Activated CD4-positive, alpha-beta T cell treated with anti-CD3 and anti-CD28 coated beads, Interleukin-2, Interleukin-6, amounts not matched to agents 100 ng/mL and 50 ng/mL, durations not matched to agents 16 hours and 8 hours (primary cell): ENCODE data around the gene ISOC2.

Experiments
- DNase-seq: peaks from one replicate; pipeline ENCODE4 v3.0.0-alpha.2; 2020

The ISOC2 gene

DNA sequence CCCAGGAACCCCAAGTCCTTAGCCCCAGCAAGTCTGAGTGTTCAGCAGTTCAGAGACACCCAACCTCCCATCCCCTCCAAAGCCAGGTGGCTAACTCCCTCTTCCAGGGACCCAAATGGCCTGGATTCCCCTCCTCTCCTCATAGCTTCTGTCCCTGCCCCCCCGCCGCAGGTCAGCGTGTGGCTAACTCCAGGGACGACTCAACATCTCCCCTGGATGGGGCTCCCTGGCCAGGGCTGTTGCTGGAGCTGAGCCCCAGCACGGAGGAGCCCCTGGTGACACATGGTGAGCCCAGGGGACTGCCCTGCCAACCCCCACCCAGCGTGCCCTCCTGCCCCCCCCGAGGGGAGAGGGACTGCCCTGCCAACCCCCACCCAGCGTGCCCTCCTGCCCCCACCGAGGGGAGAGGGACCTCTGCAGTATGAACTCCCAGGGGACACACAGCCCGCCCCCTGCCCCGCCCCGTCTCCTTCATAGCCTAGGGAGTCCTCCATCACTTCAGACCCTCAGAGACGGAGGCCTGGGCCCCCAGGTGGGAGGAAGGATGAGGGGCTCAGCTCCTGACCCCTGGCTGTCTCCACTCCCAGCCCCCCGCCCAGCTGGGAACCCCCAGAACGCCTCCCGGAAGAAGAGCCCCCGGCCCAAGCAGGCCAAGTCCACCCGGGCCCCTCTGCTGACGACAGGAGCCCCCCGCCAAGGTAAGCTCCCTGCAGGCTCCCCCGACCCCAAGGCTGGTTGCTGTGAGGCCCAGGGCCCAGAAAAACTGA lies 28.5 kb upstream of the ISOC2 start:
- no peak for DNase-seq

DNA sequence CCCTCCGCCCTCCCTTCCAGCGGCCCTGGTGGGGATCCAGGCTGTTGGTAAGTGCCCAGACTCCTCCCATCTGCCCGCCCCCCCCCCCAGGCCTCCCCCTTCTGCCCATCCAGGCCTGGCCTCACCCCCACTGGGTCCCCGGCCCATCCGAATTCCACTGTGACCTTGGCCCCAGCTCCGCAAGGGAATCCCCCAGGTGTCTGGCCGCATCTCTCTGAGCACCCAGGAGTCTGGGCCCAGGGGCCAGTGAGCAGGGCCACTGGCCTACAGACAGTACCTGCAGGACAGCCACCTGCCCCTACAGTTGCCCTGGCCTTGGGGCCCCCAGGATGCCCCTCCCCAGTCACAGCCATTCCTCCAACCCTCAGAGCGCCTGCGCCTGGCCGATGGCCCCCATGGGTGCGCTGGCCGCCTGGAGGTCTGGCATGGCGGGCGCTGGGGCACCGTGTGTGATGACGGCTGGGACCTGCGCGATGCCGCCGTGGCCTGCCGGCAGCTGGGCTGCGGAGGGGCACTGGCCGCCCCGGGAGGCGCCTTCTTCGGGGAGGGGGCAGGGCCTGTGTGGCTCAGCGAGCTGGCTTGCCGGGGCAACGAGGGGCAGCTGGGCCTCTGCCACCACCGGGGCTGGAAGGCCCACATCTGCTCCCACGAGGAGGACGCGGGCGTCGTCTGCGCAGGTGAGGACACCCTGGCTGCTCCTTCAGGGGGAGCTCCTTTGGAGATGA lies 27.7 kb upstream of the ISOC2 start:
- no peak for DNase-seq

DNA sequence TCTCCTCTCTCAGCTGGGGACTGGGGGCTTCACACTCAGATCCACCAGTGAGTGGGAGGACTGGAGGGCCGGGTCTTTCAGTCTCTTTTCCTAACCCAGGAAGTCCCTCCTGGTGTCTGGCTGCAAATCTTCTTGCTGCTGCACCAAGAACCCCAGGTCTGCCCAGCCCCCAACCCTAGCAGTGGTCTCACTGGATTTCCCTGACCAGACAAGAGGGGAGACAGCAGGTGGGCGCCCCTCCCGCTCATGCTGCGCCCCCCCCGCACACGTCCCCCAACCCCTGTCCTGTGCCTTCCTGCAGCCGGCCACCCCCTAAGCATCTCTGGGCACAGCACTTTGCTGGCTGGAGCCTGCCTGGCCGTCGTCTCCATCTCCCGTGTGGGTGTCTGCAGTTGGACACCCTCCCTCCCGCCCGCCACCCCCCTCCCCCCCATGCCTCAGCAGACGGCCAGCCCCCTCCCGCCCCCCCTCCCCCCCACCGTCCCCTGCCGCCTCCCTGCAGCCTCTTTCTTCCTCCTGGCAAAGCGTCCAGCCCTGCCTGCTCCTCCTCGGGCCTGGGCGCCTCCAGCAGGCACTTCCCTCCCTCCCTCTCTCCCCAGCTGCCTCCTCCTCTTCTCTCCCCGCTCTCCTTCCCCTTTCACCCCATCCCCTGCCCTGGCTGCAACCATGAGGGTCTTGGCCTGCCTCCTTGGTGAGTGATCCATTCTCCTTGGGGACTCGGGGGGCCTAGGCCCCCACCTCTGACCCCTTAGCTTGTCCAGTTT lies 26.7 kb upstream of the ISOC2 start, which contains the start of gene SSC5D:
TSS of gene SSC5D (plus strand) at position 513 of the 764 bp plus-strand sequence. CDS start at position 667, 154 bp downstream.
- DNase-seq = no peak

DNA sequence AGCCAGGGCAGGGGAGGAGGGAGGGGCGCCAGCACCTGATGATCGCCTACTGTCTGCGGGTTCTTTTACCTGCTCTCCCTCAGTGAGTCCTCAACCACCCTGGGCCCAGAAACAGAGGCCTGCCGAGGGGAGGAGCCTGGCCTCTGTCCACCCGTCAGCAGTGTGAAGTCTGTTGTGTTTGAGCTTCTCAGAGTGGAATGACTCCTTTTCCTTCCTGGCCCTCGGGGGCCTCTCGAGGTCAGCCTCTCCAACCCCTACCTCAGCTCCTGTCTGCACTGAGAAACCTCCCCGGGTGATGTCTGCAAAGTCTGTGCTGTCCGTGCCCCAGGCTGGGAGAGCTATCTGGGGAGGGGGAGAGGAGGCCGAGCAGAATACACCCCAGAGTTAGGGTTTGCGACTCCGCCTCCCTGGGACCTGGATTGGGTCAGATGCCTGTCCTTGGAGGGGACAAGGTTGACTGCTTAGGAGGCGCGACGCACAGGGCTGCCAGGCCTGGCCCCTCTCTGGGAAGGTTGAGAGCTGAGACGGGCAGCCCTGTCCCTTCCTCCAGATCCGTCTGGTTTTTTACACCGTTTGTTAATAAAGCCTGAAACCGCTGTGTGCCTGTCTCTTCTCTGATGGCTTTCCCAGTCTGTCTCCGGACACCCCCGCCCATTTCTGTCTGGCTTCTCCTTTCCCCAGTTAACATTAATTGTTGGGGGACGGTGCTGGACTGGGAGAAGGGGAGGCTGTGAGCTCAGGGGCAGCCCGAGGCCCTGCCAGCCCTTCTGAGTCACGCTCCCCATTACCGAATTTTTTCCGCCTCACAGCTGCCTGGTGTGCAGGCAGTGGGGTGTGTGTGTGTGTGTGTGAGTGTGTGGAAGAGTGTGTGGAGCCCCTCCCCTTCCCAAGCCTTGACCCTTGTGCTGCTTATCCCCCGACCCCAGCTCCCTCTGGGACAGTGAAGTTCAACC lies 25.8 kb upstream of the ISOC2 start:
- peak; percentile 40 for DNase-seq

DNA sequence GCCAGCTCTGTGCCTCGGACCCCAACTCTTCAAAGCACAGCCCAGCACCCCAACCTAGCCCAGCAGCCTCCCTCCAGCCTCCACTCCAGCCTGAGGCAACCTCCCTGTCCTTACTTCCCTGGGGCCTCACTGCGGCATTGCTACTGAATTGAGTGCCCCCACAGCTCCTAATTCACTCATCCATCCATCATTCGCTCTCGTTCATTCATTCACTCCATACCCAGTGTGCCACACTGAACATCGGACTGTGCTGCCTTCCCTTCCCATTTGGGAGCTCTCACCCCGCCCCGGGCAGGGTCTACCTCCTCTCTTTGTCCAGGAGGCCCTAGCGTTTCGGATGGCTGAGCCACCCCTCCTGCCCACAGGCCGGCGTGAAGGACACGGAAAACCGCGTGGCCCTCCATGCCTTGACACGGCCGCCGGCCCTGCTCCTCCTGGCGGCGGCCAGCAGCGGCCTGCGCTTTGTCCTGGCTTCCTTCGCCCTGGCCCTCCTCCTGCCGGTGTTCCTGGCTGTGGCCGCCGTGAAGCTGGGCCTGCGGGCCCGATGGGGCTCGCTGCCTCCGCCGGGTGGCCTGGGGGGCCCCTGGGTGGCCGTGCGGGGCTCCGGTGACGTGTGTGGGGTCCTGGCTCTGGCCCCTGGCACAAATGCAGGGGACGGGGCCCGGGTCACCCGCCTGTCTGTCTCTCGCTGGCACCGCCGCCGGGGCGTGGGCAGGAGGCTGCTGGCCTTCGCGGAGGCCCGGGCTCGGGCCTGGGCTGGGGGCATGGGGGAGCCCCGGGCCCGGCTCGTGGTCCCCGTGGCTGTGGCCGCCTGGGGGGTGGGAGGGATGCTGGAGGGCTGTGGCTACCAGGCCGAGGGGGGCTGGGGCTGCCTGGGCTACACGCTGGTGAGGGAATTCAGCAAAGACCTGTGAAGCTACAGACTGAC lies 24.9 kb upstream of the ISOC2 start:
- DNase-seq = no peak

DNA sequence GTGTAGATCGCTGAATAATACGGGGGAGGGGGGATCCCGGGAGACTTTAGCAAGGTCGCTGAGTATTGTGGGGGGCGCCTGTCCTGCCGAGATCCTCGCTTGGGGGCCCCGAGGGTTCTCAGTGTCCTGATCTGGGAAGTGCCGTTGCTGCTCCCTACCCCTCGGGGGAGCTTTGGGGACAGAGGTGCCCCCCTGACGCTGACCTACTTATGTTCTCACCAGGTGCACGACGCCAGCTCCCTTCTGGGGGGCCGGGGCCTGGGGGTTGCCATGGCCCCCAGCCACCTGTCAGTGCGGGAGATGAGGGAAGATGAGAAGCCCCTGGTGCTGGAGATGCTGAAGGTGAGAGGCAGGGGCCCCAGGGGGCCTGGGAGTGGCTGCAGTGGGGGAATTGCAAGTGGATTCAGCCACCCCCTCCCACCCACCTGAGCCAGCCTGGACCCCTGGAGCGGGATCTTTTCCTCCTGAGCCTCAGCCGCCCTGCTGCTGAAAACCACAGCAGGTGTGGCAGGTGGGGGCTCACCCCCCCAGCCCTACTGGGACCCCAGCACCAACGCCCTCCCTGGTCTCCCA lies 24.1 kb upstream of the ISOC2 start:
- DNase-seq = no peak

DNA sequence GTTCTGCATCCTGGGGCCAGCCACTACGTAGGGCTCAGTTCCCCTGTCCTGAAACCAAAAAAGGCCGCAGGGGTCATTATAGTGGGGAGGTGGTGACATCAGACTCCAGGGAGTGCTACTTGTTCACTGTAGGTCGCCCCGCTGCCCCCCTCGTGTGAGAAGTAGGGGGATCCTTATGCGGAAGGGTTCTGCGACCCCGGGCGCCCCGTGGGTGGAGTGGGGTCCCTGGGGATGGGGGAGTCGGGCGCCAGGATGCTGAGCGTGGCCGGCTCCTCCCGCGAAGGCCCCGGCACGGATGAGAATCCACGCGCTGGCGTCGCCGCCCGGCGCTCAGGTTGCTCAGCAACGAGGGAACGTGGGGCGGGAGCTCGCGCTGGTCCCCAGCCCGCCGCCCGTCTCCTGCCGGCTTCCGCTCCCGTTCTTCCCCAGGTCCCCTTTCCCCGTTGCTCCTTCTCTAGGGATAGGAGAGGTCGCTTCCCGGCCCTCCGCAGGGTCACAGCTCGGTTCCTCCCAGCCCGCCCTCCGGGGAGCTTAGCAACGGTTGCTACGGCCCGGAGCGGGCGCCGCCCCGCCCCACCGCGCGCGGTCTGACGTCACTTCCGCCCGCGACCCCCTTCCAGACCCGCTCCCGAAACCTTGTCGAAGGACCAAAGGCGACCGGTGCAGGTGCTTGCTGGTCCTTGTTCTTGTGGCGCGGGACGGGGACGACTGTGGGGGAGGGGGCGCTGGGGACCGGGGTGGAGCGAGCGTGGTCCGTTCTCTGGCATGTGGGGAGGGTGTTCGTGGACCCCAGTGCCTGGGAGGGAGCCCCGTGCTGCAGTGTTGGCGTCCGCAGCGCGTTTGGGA lies 23.4 kb upstream of the ISOC2 start, which contains the start of gene NAT14:
TSS of gene NAT14 (plus strand) at position 596 of the 846 bp plus-strand sequence. CDS start 521 bp downstream, outside the sequence.
- peak; percentile 76 for DNase-seq

DNA sequence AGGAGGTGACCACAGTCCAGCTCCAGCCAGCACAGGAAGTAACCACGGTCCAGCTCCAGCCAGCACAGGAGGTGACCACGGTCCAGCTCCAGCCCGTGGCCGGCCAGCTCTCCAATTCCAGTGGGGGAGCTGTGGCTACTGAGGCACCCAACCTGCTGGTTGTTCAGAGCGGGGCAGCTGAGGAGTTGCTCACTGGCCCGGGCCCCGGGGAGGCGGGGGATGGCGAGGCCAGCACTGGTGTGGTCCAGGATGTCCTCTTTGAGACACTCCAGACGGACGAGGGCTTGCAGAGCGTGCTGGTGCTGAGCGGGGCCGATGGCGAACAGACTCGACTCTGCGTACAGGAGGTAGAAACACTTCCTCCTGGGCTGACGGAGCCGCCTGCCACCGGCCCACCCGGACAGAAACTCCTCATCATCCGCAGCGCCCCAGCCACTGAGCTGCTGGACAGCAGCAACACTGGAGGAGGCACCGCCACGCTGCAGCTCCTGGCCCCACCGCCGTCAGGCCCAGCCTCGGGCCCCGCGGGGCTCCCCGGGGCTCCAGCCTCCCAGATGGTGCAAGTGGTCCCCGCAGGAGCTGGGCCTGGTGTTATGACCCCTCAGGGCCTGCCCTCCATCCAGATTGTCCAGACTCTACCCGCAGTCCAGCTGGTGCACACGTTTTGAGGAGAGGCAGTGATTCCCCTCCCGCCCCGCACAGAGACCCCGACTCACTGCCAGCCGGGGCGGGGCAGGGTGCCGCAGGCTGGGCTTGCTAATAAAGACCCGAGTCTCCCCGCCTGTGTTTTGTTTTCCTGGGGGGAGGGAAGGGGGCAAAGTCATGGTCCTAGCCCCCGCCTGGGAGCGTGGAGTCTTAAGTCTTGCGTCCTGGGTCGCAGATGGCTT lies 22.5 kb upstream of the ISOC2 start:
- no peak for DNase-seq

DNA sequence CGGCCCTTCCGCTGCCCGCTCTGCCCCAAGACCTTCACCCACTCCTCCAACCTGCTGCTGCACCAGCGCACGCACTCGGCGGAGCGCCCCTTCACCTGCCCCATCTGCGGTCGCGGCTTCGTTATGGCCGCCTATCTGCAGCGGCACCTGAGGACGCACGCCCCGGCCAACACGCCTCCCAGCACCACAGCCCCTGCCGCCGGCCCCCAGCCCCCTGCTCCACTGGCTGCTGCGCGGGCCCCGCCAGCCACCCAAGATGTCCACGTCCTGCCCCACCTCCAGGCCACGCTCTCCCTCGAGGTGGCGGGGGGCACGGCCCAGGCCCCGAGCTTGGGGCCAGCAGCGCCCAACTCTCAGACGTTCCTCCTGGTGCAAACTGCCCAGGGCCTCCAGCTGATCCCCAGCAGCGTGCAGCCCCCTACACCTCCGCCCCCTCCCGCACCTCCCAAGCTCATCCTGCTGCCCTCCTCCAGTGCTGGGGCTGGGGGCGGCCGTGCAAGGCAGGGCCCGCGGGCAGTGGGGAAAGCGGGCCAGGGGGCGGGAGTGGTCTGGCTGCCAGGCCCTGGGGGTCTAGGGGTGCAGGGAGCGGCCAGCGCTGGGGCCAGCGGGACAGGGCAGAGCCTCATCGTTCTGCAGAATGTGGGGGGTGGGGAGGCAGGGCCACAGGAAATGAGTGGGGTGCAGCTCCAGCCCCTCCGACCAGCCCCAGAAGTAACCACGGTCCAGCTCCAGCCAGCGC lies 21.7 kb upstream of the ISOC2 start:
- DNase-seq = no peak

DNA sequence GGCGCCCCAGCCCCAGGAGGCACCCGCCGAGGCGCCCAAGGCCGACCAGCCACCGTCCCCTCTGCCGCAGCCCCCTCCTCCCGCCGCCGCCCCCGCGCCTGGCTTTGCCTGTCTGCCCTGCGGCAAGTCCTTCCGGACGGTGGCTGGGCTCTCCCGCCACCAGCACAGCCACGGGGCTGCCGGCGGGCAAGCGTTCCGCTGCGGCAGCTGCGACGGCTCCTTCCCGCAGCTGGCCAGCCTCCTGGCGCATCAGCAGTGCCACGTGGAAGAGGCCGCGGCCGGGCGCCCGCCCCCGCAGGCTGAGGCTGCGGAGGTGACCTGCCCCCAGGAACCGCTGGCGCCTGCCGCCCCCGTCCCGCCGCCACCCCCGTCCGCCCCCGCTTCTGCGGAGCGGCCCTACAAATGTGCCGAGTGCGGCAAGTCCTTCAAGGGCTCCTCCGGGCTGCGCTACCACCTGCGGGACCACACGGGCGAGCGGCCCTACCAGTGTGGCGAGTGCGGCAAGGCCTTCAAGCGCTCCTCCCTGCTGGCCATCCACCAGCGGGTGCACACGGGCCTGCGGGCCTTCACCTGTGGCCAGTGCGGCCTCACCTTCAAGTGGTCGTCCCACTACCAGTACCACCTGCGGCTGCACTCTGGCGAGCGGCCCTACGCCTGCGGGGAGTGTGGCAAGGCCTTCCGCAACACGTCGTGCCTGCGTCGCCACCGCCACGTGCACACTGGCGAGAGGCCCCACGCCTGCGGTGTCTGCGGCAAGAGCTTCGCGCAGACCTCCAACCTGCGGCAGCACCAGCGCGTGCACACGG lies 20.9 kb upstream of the ISOC2 start:
- no peak for DNase-seq

DNA sequence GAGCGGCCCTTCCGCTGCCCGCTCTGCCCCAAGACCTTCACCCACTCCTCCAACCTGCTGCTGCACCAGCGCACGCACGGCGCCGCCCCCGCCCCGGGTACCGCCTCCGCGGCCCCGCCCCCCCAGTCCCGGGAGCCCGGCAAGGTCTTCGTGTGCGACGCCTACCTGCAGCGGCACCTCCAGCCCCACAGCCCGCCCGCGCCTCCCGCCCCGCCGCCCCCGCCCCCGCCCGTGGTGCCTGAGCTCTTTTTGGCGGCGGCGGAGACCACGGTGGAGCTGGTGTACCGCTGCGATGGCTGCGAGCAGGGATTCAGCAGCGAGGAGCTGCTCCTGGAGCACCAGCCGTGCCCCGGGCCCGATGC lies 20.3 kb upstream of the ISOC2 start:
- no peak for DNase-seq

DNA sequence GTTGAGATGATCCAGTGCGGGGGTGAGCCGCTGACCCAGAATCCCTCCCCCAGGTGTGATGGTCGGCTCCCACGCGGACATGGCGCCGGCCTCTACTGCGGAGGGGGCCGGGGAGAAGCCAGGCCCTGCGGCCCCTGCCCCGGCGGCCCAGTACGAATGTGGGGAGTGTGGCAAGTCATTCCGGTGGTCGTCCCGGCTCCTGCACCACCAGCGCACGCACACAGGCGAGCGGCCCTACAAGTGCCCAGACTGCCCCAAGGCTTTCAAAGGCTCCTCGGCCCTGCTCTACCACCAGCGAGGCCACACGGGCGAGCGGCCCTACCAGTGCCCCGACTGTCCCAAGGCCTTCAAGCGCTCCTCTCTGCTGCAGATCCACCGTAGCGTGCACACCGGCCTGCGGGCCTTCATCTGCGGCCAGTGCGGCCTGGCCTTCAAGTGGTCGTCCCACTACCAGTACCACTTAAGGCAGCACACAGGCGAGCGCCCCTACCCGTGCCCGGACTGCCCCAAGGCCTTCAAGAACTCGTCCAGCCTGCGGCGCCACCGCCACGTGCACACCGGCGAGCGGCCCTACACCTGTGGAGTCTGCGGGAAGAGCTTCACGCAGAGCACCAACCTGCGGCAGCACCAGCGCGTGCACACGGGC lies 19.8 kb upstream of the ISOC2 start:
- DNase-seq = no peak

DNA sequence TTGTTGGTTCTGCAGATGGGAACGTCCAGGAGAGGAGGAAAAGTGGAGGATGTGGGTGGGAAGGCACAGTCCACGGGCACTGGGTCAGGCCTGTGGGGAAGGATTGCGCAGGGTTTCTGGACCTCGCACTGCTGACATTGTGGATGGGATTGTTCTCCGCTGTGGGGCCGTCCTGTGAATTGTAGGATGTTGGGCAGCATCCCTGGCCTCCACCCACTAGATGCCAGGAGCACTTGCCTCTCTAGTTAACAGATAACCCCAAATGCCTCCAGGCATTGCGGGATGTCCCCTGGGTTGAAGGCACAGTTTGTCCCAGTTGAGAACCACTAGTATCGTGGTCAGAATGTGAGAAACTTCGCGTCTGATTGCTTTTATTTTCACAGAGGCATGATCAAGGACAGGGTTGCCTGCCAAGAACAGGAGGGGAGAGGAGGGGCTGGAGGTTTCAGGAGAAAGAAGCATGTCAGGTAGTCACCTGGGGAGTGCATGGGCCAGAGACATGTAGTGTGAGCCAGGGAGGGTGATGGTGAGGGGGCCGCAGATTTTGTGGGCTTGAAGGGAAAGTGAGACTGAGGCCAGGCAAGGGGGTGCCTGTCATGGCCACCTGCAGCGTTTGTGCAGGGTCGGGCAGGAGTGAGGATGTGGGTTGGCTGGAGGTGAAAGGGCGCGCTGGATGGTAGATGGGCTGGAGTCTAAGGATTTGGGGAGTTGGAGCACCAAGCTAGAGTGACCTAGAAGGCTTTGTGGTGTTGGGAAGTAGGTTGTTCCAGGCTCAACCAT lies 18.2 kb upstream of the ISOC2 start:
- DNase-seq = no peak

DNA sequence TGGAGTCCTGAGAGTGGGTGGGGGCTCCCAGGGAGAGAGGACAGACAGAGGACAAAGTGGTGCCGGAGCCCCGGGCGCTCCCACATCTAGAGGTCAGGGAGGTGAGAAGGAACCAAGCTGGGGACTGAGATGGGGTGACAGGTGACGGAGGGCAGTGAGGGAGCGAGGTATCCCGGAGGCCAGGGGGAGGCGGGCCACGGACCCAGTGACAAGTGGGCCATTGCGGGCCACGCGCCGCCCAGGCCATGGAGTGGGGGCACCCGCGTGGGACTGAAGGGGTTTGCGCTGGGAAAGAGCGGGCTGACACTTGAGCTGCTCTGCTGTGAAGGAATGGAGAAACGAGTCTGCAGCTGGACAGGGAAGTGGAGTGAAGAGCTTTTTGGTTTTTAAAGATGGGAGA lies 17.6 kb upstream of the ISOC2 start:
- DNase-seq = no peak

DNA sequence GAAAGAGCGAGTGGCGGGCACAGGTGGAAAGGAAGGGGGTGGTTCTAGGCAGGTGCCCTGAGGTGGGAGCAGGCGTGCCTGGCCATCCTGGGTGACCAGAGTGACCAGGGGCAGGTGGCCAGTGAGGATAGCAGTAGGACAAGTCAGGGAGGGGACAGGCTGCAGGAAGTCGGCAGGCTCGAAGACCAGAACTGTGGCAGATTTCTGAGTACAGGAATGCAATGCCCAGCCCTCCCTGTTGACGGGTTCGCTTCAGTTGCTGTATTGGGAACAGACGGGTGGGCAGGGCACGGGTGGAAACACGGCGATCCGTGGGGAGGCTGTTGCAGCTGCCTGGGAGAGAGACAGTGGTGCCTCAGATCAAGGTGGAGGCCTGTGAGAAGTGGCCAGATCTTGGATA lies 16.9 kb upstream of the ISOC2 start:
- DNase-seq = no peak

DNA sequence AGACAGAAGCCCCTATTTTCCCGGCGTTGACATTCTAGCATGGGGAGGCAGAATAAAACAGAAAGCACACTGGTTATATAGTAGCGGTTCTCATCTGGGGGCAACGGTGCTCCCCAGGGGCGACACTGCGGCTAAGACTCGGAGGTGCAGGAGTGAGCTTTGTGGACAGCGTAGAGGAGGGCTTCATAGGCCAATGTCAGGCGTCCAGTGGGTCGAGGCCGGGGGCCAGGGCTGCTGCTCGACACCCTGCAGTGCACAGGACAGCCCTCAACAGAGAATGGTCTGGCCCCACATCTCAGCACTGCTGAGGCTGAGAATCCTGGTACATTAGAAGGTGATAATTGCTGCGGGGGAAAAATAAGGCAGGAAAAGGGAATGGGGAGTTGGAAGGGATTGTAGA lies 16.5 kb upstream of the ISOC2 start:
- DNase-seq = no peak
